Trophoblast cell (in vitro differentiated cells and primary cell): Measurements from ENCODE around the gene ARL6IP6.
"Not testable (repeated sequence)": the region's sequence is repeated elsewhere in the genome, so short reads cannot be mapped to it uniquely, and the experiment has no call there.

Source experiments
- DNase-seq, 2 donors: peaks; one replicate each; pipeline ENCODE4 v3.0.0-alpha.2; 2016
- H2AFZ ChIP-seq: 2 replicates; pipeline ENCODE4 v1.6.1; 2013; ENCODE audit warnings: low read length, moderate library complexity, mild to moderate bottlenecking; ENCODE audit not compliant: insufficient read depth, poor library complexity
- H2AK5ac ChIP-seq: 2 replicates; pipeline ENCODE4 v1.6.1; 2013; ENCODE audit warnings: mild to moderate bottlenecking, low read length
- H2BK120ac ChIP-seq: 2 replicates; pipeline ENCODE4 v1.6.1; 2013; ENCODE audit warnings: low read length, mild to moderate bottlenecking, moderate library complexity; ENCODE audit not compliant: insufficient read depth, poor library complexity
- H2BK12ac ChIP-seq: 2 replicates; pipeline ENCODE4 v1.6.1; 2013; ENCODE audit warnings: mild to moderate bottlenecking, low read length, moderate library complexity
- H2BK5ac ChIP-seq: 2 replicates; pipeline ENCODE4 v1.6.1; 2013; ENCODE audit warnings: low read length, low read depth, moderate library complexity, mild to moderate bottlenecking; ENCODE audit not compliant: poor library complexity
- H3K14ac ChIP-seq: 2 replicates; pipeline ENCODE4 v1.6.1; 2013; ENCODE audit warnings: mild to moderate bottlenecking, low read length
- H3K18ac ChIP-seq: 2 replicates; pipeline ENCODE4 v1.6.1; 2013; ENCODE audit warnings: mild to moderate bottlenecking, low read length
- H3K23ac ChIP-seq: 2 replicates; pipeline ENCODE4 v1.6.1; 2013; ENCODE audit warnings: low read length
- H3K27ac ChIP-seq: 2 replicates; pipeline ENCODE4 v1.5.1; 2013; ENCODE audit warnings: low read depth, mild to moderate bottlenecking, inconsistent platforms, low read length, moderate library complexity
- H3K27me3 ChIP-seq: 2 replicates; pipeline ENCODE4 v1.6.1; 2013; ENCODE audit warnings: inconsistent platforms, mild to moderate bottlenecking, low read length, moderate library complexity; ENCODE audit not compliant: insufficient read depth
- H3K36me3 ChIP-seq, 2 experiments: 1 replicate in 1 of 2; 2 replicates in 1 of 2; pipeline ENCODE4 v1.6.1; 2013; ENCODE audit warnings: low read length in 2 of 2, mild to moderate bottlenecking in 2 of 2, moderate library complexity in 1 of 2; ENCODE audit not compliant: insufficient read depth in 2 of 2, control insufficient read depth in 1 of 2
- H3K4ac ChIP-seq: 2 replicates; pipeline ENCODE4 v1.6.1; 2013; ENCODE audit warnings: low read depth, mild to moderate bottlenecking, low read length, moderate library complexity
- H3K4me1 ChIP-seq, 2 experiments: 1 replicate in 1 of 2; 2 replicates in 1 of 2; pipeline ENCODE4 v1.6.1; 2013; ENCODE audit warnings: low read length in 2 of 2, mild to moderate bottlenecking in 2 of 2, moderate library complexity in 1 of 2; ENCODE audit not compliant: insufficient read depth in 2 of 2, control insufficient read depth in 1 of 2
- H3K4me2 ChIP-seq: 2 replicates; pipeline ENCODE4 v1.6.1; 2013; ENCODE audit warnings: inconsistent platforms, mild to moderate bottlenecking, low read length, moderate library complexity
- H3K4me3 ChIP-seq: 2 replicates; pipeline ENCODE4 v1.5.1; 2013; ENCODE audit warnings: mild to moderate bottlenecking, low read depth, low read length, inconsistent platforms
- H3K79me1 ChIP-seq: one replicate; pipeline ENCODE4 v1.6.1; 2013; ENCODE audit warnings: low read length
- H3K79me2 ChIP-seq: 2 replicates; pipeline ENCODE4 v1.6.1; 2013; ENCODE audit warnings: low read length, mild to moderate bottlenecking; ENCODE audit not compliant: control insufficient read depth, insufficient read depth, poor library complexity
- H3K9ac ChIP-seq: 2 replicates; pipeline ENCODE4 v1.6.1; 2013; ENCODE audit warnings: mild to moderate bottlenecking, low read length
- H3K9me3 ChIP-seq: 2 replicates; pipeline ENCODE4 v1.6.1; 2013; ENCODE audit warnings: low read depth, mild to moderate bottlenecking, control low read depth, inconsistent platforms, low read length; ENCODE audit not compliant: insufficient read depth
- H4K12ac ChIP-seq: 2 replicates; pipeline ENCODE4 v1.6.1; 2013; ENCODE audit warnings: low read depth, mild to moderate bottlenecking, low read length, moderate library complexity
- H4K8ac ChIP-seq: 2 replicates; pipeline ENCODE4 v1.6.1; 2013; ENCODE audit warnings: low read depth, mild to moderate bottlenecking, low read length, moderate library complexity
- H4K91ac ChIP-seq: one replicate; pipeline ENCODE4 v1.6.1; 2013; ENCODE audit warnings: low read depth, mild to moderate bottlenecking, low read length, moderate library complexity
- WGBS: extraction: QIAGEN DNeasy Blood & Tissue Kit; methylation state at CpG from one replicate; pipeline ENCODE4 v1.1.7; 2013; ENCODE audit warnings: missing lambda C conversion rate; ENCODE audit not compliant: insufficient read length, insufficient coverage; ENCODE audit errors: extremely low coverage; 5-methylcytosine and 5-hydroxymethylcytosine counted together

The ARL6IP6 gene

GRCh38 chr2:152759290-152760072, 41.1 kb downstream of the ARL6IP6 start:
- WGBS: no CpG with 5 or more reads among the region's 6 CpGs
- Histone ChIP-seq H3K9ac (no peak overlapping the region), H3K23ac (no peak overlapping the region), H2AK5ac (no peak overlapping the region), H4K91ac (no peak overlapping the region), H2BK120ac (no peak overlapping the region), H3K4me3 (no peak overlapping the region), H4K8ac (no peak overlapping the region), H3K9me3 (no peaks in the 10 kb centered on the region), H4K12ac (no peak overlapping the region), H3K4me1 (peaks cover 0 to 3% of the 10 kb centered on the region in 2 experiments), H2AFZ (no peak overlapping the region), H3K4ac (no peak overlapping the region), H3K27ac (no peak overlapping the region), H3K27me3 (no peaks in the 10 kb centered on the region), H3K79me2 (no peaks in the 10 kb centered on the region), H3K36me3 (peaks cover 4 to 5% of the 10 kb centered on the region in 2 experiments), H2BK5ac (no peak overlapping the region), H3K14ac (no peak overlapping the region), H3K18ac (no peak overlapping the region), H3K79me1 (no peaks in the 10 kb centered on the region), H3K4me2 (no peak overlapping the region), H2BK12ac (no peak overlapping the region)
- no peak for DNase-seq

- no peak for DNase-seq
- WGBS: no CpG with 5 or more reads among the region's 4 CpGs
- H2BK120ac ChIP-seq: no peak overlapping the region
- no peak overlapping the region for H2BK12ac ChIP-seq
- no peak overlapping the region for H3K4me2 ChIP-seq
- no peak overlapping the region for H4K8ac ChIP-seq
- no peak overlapping the region for H3K23ac ChIP-seq
- no peak overlapping the region for H3K27ac ChIP-seq
- H3K4ac ChIP-seq: no peak overlapping the region
- H4K91ac ChIP-seq: no peak overlapping the region
- H2BK5ac ChIP-seq: no peak overlapping the region
- H3K14ac ChIP-seq: no peak overlapping the region
- peaks cover 2 to 4% of the 10 kb centered on the region in 2 experiments for H3K36me3 ChIP-seq
- H2AK5ac ChIP-seq: no peak overlapping the region
- H3K18ac ChIP-seq: no peak overlapping the region
- no peaks in the 10 kb centered on the region for H3K4me1 ChIP-seq
- H4K12ac ChIP-seq: no peak overlapping the region
- H2AFZ ChIP-seq: no peak overlapping the region
- no peak overlapping the region for H3K4me3 ChIP-seq
- H3K27me3 ChIP-seq: no peaks in the 10 kb centered on the region
- H3K9me3 ChIP-seq: no peaks in the 10 kb centered on the region
- no peaks in the 10 kb centered on the region for H3K79me1 ChIP-seq
- H3K79me2 ChIP-seq: no peaks in the 10 kb centered on the region
- no peak overlapping the region for H3K9ac ChIP-seq
These were observed 42.8 kb downstream of the ARL6IP6 start for GRCh38 chr2:152761214-152761613.

GRCh38 chr2:152762202-152762601, 43.8 kb downstream of the ARL6IP6 start:
- Histone ChIP-seq H3K18ac (no peak overlapping the region), H3K27ac (no peak overlapping the region), H3K79me1 (no peaks in the 10 kb centered on the region), H2BK5ac (no peak overlapping the region), H3K23ac (no peak overlapping the region), H3K27me3 (no peaks in the 10 kb centered on the region), H2AFZ (no peak overlapping the region), H4K12ac (no peak overlapping the region), H4K8ac (no peak overlapping the region), H2AK5ac (no peak overlapping the region), H3K4me1 (no peaks in the 10 kb centered on the region), H3K4me3 (no peak overlapping the region), H3K9me3 (no peaks in the 10 kb centered on the region), H3K4ac (no peak overlapping the region), H4K91ac (no peak overlapping the region), H3K4me2 (no peak overlapping the region), H3K14ac (no peak overlapping the region), H3K79me2 (no peaks in the 10 kb centered on the region), H3K9ac (no peak overlapping the region), H2BK120ac (no peak overlapping the region), H3K36me3 (peaks cover 2 to 4% of the 10 kb centered on the region in 2 experiments), H2BK12ac (no peak overlapping the region)
- WGBS: no CpG with 5 or more reads among the region's 5 CpGs
- peak; percentile 90 to 98 for DNase-seq

- not testable (repeated sequence) for H4K91ac ChIP-seq, H4K8ac ChIP-seq
These were observed 44.8 kb downstream of the ARL6IP6 start for GRCh38 chr2:152763208-152763607.

More at GRCh38 chr2:152763208-152763607, 44.8 kb downstream of the ARL6IP6 start:
- not testable (repeated sequence) for H2BK5ac ChIP-seq, H2BK120ac ChIP-seq, H2BK12ac ChIP-seq, H3K23ac ChIP-seq, H3K9ac ChIP-seq, H3K9me3 ChIP-seq, H2AFZ ChIP-seq, H3K4me2 ChIP-seq, H3K4ac ChIP-seq, H4K12ac ChIP-seq, H3K18ac ChIP-seq, DNase-seq, H3K14ac ChIP-seq, H3K36me3 ChIP-seq, H3K79me1 ChIP-seq, H3K27me3 ChIP-seq, H3K4me1 ChIP-seq, H3K79me2 ChIP-seq, H2AK5ac ChIP-seq, H3K27ac ChIP-seq, H3K4me3 ChIP-seq
- WGBS: no CpG with 5 or more reads among the region's 4 CpGs
